RPMI8226 (cell line): ENCODE measurements around the gene PRKAR2B.
"Not testable (repeated sequence)": the region's sequence is repeated elsewhere in the genome, so short reads cannot be mapped to it uniquely, and the experiment has no call there.

Experiments
- DNase-seq: peaks from one replicate; pipeline ENCODE4 v3.0.0-alpha.2; 2015

The PRKAR2B gene

GRCh38 chr7:107079212-107079940, 34.9 kb downstream of the PRKAR2B start:
- DNase-seq = no peak

GRCh38 chr7:107080099-107080505, 35.6 kb downstream of the PRKAR2B start:
- no peak for DNase-seq

DNA sequence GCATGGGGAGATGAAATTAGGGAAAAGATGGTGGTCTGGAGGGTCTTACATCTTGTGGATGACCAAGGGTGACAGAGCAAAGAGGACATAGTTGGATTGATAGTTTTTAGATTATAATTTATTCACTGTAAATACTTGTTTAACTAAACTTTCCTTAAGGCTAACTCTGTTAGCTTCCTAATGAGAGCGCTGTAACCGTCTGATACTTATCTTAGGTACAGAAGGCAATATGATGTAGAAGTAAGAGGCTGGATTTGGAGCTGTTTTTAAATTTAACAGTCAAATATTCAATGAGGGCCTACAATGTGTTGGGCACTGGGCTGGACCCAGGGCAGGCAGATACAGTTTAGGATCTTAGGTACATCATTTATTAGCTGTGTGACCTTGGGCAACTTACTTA, 36.0 kb downstream of the PRKAR2B start:
- DNase-seq = no peak

DNA sequence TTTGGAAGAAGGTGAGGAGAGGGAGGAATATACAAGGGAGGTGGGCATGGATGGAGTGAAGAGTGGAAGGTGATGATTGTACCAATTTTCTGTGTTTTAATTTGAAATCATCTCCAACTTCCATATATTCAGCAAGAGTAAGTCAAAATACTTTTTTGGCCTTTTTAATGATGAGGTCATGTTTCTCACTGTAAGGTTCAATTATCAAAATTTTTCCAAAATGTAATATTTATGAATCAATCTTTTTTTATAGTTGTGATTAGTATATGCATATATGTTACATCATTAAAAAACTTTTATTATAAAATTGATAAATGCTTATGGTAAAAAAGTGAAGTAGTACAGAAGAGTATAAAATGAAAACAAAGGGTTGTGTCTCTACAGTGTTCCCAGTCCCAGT, 40.7 kb downstream of the PRKAR2B start:
- no peak for DNase-seq

- no peak for DNase-seq
These were observed 45.1 kb downstream of the PRKAR2B start for GRCh38 chr7:107089627-107090026.

- DNase-seq = peak; percentile 33
These were observed 46.0 kb downstream of the PRKAR2B start for GRCh38 chr7:107090457-107090856.

- DNase-seq = no peak
These were observed 46.8 kb downstream of the PRKAR2B start for GRCh38 chr7:107091306-107091705.

DNA sequence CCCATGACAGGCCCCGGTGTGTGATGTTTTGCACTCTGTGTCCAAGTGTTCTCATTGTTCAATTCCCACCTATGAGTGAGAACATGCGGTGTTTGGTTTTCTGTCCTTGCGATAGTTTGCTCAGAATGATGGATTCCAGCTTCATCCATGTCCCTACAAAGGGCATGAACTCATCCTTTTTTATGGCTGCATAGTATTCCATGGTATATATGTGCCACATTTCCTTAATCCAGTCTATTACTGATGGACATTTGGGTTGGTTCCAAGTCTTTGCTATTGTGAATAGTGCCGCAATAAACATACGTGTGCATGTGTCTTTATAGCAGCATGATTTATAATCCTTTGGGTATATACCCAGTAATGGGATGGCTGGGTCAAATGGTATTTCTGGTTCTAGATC, 49.2 kb downstream of the PRKAR2B start:
- DNase-seq = not testable (repeated sequence)

DNA sequence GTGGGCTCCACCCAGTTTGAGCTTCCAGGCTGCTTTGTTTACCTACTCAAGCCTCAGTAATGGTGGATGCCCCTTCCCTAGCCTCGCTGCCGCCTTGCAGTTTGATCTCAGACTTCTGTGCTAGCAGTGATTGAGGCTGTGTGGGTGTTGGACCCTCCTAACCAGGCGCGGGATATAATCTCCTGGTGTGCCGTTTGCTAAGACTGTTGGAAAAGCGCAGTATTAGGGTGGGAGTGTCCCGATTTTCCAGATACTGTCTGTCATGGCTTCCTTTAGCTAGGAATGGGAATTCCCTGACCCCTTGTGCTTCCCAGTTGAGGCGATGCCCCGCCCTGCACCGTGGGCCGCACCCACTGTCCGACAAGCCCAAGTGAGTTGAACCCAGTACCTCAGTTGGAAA, 54.6 kb downstream of the PRKAR2B start:
- not testable (repeated sequence) for DNase-seq

GRCh38 chr7:107100824-107101223, 56.3 kb downstream of the PRKAR2B start:
- no peak for DNase-seq

DNA sequence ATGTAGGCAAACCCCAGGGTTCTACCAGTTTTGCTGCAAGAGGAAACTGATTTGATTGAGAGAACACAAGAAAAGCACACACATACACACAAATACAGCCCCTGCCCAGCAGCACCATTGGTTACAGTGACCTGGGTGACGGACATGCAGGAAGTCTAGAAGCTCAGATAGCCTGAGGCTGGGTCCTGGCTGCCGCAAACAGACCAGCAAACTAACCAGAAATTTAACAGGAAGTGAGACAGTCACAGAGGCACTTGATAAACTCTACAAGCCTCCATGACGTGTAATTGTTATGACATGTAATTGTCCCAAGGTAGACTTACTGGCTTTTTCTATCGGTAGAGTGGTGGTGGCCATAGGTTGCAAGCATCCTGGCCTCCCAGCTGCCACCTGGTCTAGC, 58.9 kb downstream of the PRKAR2B start:
- peak; percentile 37 for DNase-seq

DNA sequence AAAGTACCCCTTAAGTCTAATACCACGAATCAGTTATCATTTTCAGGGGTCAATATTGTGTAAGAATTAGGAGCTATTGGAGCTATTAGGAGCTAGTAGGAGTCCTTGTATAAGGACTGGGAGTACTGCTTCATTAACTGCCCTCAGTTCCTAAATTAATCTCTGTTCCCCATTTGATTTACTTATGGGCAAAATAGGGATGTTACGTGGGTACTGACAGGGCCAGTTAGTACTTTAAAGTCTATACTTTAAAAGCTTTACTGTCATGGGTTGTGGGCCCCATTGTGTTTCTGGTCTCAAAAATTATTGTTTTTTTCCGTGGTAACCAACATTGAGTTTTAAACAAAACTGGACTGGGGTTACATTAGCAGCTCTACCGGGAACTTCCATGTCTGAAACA, 60.3 kb downstream of the PRKAR2B start:
- no peak for DNase-seq

GRCh38 chr7:107105591-107106245, 61.2 kb downstream of the PRKAR2B start:
- no peak for DNase-seq

- no peak for DNase-seq
These were observed 64.4 kb downstream of the PRKAR2B start for GRCh38 chr7:107108793-107109371.

DNA sequence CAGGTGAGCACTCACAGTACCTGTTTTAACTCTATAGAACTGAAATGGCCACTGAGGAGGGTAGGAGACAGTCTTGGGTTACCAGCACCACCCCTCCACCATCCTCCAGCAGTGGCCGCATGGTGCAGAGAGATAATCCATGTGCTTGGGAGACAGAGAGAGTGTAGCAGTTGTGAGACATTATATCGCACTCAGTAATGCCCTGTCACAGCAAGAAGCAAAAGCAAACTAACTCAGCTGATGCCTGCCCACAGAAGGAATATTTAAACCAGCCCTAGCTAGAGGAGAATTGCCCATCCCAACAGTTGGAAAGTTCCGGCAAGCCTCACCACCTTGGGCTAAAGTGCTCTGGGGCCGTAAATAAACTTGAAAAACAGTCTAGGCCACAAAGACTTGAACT, 65.5 kb downstream of the PRKAR2B start:
- DNase-seq = no peak

- no peak for DNase-seq
These were observed 66.7 kb downstream of the PRKAR2B start for GRCh38 chr7:107111196-107111595.

GRCh38 chr7:107113866-107114265, 69.4 kb downstream of the PRKAR2B start:
- DNase-seq = no peak

- no peak for DNase-seq
These were observed 70.6 kb downstream of the PRKAR2B start for GRCh38 chr7:107115114-107115513.

- no peak for DNase-seq
These were observed 71.4 kb downstream of the PRKAR2B start for GRCh38 chr7:107115762-107116540.

DNA sequence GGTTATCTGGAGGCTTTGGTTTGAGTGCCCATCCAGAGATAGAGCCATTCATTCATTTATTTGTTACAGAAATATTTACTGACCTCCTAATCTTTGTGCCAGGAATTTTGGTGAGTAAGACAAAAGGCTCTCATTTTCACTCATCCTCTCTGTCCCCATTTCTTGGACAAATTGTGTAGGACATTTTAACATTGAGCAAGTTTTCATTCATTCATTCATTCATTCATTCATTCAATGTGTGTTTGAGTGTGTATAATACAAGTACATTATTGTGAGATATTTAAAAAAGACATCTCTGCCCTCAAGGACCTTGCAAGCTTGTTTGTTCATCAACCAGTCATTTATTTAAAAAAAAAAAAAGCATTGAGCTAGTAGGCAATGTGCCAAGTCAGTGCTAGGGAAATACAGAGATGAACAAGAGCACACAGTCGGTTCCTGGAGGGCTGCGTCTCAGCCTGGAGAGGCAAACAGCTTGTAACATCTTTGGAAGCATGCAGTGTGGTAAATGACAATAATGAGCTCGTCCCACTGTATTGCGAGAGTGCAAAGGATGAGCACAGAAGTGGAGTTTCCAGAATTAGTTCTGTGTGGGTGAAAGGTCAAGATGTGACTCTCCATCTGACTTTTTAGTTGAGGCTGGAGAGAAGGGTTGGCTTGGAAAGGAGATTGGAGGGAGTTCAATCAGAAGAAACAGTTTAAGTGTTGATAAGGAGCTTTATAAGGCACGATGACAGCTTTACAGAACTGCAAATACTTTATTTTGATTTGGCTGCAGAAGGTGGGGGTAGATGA, 73.8 kb downstream of the PRKAR2B start:
- no peak for DNase-seq

DNA sequence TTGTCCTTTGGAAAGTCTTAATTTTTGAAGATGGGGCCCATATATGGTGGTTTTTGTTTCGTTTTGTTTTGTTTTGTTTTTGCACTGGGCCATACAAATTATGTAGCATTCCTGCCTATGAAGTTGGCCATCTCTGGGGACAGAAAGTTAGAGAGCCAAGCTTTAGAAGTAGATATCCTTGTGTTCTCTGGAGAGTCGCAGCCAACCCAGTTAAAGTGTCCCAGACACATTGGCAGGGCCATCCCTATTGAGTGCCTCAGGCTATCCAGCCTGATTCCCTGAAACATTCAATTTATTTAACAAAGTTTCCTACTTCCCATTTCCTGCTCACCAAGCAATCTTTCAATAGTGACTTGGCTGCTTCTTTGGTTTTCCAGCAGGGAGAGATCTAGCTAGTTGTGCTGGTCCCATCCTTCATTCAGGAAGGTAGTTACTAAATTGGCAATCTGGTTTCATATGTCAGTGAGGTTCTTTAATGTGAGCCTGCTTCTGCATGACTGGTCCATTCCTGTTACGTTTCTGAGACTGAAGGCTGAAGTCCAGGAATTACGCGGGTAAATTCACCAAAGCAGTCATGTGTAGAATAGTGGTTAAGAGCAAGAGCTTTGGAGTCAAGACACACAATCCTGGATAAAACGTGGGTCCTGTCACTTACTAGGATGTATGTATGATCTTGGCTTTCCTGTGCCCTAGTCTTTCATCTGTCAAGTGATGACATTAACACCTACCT, 75.0 kb downstream of the PRKAR2B start:
- no peak for DNase-seq

DNA sequence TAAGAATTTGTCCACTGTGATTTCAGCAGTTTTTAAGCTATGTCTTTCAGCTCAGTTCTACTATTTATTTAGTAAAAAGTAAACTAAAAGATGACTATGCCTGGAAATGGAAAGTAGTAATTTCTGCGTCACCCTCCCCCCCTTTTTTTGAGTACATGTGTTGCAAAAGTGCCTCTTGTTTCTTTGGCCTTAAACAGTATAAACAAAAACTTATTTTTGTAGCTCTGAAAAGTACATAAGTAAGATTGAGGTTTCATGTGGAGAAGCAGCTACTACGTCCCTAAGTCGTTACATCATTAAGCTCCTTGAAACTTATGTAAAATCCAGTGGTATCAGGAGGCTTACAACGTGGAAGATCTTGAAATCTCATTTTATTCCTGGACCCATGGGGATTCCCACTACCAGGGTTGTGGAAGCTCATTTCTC, 78.0 kb downstream of the PRKAR2B start:
- no peak for DNase-seq
